GM18519 (cell line): ENCODE results near the gene RAB36.

Experiments
- ATAC-seq: cut with Tn5 transposase; IDR thresholded peaks from one replicate; pipeline ENCODE4 v1.9.1; 2021; ENCODE audit warnings: mild to moderate bottlenecking, moderate library complexity; ENCODE audit not compliant: unreplicated experiment, low FRiP score

Gene RAB36, protein sequence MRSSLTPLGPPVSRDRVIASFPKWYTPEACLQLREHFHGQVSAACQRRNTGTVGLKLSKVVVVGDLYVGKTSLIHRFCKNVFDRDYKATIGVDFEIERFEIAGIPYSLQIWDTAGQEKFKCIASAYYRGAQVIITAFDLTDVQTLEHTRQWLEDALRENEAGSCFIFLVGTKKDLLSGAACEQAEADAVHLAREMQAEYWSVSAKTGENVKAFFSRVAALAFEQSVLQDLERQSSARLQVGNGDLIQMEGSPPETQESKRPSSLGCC

DNA sequence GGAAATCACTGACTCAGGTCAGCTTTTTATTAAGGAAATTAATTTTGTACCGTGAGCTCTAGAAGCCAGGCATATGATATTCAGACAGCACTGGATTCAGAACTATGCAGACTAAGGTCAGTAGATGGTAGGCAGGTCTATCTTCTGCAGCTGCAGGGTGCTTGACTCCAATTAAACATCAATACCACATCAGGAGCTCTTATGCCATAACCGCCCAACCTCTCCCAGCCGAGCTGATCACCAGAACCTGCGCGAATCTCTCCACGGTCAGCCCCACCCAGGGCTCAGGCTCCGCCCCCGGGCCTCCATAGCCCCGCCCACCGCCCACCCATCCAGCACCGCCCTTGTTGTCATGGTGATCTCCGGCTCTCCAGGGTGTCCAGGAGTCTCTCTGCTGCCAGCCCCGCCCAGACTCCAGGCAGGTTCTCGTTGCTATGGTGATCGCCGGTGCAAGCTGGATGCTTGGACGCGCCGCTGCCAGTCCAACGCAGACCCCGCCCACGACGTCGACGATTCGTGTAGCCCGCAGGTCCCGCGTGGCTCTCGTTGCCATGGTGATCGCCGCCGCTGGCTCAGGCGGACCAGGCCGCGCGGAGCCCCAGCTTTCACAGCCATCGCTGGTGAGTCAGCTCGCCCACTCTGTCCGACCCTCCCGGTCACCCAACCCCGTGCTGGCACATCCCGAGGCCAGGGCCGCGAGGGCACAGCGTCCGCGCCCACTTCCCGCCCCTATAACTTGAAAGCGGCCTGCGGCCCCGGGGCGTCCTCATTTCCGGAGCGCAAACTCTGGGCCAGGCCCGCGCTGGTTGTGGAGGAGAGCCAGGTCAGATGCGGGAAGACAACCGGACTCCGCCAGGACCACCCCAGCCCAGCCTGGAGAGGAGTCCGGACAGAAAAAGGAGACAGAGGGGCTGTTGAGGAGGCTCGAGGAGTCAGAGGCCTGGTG lies at the start of gene RAB36:
Gene RAB36, plus strand, starts transcription at position 546 of the 946 bp plus-strand sequence. CDS start 1,140 bp downstream, outside the sequence.
- ATAC-seq = no peak

DNA sequence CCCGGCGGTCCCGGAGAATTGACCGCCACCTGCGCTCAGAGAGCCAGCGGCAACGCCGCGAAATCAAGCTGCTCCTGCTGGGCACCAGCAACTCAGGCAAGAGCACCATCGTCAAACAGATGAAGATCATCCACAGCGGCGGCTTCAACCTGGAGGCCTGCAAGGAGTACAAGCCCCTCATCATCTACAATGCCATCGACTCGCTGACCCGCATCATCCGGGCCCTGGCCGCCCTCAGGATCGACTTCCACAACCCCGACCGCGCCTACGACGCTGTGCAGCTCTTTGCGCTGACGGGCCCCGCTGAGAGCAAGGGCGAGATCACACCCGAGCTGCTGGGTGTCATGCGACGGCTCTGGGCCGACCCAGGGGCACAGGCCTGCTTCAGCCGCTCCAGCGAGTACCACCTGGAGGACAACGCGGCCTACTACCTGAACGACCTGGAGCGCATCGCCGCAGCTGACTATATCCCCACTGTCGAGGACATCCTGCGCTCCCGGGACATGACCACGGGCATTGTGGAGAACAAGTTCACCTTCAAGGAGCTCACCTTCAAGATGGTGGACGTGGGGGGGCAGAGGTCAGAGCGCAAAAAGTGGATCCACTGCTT lies 49.4 kb upstream of the RAB36 start:
- ATAC-seq = no peak

DNA sequence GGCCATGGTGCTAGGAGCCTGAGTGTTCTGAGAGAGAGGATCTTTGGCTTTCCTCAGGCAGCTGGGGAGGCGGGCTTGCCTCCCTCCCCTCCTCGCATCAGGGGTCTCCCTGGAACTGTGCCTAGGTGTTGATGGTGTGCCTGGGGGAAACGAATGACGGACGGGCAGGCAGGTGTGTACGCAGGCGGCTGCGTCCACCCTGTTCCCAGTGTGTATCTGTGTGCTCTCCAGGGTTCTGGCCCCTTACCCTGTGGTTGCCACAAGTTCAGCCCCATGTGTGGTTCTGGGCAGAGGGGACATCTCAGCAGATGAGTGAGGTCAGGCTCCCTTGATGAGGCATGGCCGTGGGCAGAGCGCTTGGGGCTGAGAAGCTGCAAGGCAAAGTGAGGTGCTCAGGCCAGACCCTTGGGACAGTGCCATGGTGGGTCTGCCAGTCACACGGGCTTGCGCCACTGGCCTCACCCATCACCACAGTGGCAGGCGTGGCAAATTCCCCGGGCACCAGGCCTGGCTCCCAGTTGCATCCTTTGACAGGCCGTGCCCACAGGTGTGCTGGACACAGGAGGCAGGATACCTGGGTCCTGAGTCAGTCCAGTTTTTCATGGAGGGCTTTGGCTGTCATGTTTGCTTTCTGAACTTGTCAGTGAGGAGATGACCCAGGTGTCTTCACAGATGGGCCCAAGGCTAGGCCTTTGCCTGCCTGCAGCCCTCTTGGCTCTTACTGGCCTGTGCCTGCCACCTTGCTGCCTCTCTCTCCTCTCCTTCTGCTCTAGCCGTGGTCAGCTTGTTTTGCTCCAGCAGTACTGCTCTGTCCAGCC lies 47.7 kb upstream of the RAB36 start:
- ATAC-seq = no peak

DNA sequence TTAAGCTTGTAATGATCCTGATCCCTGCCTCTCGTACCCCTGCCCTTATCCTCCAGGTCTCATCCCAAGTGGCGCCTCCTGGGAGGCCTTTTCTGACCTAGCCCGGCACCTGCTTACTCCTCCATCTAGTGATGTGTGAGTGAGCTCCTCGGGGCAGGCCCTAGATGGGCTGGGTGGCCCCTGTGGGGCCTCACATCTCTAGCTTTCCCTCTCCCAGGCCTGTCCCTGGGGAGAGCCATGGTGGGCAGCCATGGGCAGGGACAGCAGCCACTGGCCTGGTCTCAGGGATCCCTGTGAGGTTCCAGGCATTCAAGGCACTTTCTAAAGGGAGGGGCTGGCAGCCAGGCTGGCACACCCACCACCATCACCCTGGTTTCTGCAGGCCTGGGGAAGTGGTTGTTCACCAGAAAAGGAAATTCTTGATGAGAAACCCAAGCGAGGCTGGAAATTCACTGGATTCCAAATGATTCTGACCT lies 47.0 kb upstream of the RAB36 start:
- ATAC-seq = no peak

DNA sequence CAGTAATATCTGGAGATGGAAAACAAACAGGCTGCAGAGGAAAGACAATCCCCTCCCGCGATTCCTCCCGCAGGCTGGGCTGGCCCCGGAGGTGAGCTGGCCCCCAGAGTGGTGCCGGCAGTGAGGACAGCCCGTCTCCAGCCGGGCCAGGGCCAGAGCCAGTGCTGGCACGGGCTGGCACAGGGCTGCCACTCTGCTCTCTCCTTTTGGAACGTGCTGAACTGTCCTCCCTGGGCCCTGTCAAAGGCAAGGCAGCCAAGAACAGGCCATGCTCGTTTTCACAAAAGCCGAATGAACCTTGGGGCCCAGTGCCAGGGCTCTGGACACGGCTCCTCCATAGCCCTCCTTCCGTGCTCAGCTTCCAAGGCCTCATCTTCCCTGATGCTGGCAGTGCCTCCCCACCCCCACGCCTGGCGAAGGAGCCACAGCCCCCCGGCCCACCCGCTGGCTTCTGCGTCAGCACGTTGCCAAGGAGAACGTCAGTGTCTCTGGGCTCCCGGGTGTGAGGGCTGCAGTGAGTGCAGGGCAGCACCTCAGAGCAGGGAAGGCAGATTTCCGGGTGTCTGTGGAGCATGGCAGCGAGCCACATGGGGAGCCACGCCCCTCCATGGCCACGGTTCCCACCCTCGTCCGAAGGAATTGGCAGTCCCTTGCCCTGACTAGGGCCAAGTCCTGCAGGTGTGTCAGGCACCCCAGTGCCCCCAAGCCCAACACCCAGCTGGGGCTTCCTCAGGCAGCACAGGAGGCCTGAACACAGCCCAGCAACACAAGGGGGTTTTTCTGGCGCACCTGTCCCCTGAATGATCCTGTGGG lies 46.4 kb upstream of the RAB36 start:
- no peak for ATAC-seq

DNA sequence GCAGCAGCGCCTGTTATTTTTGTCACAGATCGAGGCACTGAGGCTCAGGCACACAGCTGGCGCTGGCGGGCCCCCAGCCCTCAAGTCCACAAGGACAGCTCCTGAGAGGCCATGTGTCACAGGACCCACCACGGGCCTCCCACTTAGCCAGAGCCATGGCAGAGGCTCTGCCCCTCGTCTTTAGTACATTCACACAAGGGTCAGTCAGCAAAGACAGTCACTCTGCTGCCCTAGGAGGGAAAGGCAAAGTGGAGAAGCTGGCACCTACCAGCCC lies 45.8 kb upstream of the RAB36 start:
- ATAC-seq = no peak

DNA sequence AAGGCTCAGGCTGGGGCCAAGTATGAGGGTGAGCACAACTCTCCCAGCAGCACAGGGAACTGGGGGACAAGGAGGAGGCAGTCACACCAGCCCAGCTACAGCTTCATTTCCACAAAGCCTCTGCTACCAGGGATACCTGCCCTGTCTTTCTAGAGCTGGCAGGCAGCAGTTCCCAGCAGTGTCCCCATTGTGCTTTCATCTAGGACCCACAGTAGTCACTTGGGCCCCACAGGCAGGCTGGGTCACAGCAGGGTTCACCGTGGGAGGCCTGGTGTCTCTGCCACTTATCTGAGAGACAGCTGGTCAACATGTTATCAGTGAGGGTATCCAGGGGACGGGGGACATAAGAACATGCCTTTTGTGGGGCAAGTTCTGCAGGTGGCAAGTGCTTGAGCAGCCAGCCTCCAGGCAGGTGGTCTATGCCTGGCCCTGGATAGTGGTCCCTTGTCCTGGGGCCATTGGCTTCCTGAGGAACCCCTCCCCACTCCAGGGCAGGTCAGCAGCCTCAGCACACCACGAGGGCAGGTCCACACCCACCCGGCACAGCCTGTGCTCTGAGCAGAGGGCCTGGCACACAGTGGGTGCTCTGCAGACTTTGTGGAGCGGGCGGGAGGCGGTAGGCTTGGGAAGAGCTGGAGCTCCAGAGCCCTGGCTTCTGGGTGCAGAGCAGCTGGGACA lies 45.0 kb upstream of the RAB36 start:
- ATAC-seq = no peak

DNA sequence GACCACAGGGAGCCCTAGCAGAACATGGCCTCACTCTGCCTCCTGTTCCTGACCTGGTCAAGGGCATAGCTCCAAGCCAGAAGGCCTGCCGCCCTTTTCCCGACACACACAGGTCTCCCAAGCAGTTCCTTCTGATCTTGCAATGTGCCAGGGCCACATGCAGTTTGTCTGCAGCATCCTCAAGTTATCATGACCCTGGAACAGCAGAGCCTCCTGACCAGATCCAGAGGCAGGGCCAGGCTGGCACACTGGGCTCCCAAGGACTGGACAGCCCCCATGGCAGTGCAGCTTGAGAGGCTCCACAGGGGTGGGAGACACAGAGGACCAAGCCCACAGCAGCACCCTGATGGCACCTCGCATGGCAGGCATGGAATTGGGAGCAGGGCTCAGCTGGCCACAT lies 43.8 kb upstream of the RAB36 start:
- ATAC-seq = no peak

DNA sequence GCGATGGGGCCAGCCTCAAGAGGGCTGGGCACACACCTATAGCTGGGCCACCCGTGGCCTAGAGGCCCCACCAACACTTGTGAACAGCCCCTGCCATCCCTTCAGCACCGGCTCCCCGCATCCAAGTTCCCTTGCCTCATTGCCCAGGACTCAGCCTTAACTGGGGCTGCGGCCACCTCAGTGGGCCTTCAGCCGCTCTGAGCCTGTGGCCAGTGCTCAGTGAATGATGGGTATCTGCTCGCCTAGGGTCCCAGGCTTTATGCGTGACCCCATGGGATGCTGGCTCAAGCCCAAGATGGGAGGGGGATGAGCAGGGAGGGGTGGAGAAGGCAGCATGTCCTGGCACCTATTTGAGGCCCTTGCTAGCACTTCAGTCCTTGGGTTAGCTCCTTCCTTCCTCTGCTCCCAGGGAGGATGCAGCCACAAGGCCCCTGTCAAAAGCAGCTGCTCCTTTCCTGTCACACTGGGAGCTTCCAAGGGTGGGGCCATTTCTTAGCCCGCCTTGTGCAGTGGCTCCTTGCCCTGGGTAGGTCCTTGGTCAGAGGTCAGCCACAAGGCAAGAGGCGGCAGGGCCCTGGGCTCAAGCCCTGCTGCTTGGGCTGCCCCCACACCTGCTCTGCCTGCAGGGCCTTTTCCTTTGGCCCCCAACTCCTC lies 43.1 kb upstream of the RAB36 start:
- ATAC-seq = no peak

DNA sequence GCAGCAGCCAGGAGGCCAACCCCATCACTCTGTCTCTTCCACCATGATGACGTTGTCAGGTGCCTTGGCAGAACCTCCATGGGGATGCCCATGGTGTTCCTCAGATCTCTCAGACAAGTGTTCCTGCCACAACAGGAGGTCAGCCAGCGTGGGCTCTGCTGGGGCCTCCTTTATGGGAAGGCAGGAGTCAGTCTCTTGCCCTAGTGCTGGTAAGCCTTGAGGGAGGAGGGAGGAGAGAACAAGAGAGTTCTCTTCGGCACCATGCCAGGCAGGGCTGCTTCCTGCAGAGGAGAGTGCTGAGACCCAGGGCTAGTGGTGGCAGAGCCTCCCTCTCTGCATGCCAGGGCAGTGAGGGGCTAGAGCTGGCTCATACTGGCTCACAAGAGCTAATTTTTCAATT lies 42.5 kb upstream of the RAB36 start:
- ATAC-seq = no peak

DNA sequence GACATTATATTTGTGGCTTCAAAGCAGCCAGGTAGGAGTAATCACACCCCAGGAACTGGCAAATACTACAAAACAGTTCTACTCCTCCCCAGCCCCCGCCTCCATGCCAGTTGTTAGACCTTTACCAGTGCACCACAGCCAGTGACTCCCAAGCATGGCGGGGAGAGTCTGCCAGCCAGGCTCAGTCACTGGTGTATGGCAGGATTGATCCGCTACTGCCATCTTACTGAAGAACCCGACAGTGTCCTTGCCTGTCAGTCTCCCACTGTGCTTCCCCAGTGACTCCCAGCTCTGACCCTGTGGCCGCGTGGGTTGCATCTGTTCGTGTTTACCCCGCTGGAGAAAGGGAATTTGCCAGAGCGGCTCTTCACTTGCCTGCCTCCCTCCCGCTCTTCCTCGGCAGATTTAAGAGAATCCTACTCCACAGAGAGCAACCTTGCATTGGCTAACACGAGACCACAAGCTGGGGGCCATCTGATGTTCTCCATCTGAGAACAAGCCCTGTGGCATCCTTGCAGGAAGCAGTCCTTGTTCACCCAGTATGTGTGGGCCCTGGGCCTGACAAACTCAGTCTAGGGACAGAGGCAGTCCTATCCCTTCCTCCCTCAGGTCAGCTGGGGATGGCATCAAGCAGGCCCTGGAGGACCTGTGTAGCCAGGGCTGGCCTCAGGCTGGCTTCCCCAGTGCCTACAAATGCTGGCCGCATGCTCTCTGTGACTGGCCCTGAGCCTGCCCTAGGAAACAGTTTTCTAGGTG lies 41.9 kb upstream of the RAB36 start:
- ATAC-seq = no peak

DNA sequence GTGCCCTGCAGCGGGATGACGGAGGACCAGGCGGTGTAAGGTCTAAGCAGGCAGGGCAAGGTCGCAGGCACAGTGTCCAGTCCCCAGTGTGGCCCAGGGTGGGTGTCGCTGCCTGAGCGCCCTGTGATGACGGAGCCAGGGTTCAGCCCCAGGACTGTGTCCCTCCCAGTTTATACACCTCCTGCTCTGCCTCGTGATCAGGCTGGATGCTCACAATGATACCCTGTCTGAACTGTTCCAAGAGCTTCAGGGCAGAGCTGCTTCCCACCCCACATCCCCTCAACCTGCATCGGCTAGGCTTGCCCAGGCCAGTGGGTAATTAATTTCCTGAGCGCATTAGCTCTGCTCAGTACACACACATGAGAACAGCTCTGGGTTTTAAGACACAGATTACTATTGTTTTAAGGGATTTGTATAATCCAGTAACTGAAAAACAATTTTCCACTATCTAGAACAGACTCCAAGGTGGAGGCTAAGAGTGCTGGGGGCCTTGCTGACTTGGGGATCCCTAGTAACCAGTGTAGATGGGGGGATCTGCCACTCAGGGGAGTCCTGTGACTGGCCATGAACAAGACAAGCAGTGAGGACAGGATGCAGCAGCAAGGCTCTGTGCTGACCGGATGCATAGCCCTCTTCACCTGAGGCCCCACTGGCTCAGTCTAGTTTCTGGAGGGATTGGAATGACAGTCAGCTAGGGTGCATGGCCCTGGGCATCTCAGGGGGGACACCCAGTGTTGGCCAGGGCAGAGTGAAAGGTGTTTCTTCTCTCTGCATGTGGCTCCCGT lies 40.9 kb upstream of the RAB36 start:
- ATAC-seq = no peak

DNA sequence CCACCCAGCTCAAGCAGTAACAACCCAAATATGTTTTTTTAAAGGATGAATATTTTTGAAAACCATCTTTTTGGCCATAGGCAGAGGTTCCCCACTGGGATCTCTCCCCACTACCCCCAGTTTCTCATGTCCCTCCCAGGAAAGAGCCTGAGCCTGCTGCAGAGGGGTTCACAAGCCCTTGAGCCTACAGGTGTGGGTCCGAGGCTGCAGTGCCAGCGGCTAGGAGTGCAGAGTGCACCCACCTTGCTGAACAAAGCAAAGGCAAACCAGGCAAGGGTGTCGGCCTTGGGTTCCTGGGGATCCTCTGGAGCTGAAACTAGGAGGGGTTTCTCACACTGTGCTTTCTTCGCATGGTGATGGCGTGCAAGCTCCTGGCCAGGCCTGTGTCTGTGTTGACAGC lies 40.0 kb upstream of the RAB36 start:
- no peak for ATAC-seq

DNA sequence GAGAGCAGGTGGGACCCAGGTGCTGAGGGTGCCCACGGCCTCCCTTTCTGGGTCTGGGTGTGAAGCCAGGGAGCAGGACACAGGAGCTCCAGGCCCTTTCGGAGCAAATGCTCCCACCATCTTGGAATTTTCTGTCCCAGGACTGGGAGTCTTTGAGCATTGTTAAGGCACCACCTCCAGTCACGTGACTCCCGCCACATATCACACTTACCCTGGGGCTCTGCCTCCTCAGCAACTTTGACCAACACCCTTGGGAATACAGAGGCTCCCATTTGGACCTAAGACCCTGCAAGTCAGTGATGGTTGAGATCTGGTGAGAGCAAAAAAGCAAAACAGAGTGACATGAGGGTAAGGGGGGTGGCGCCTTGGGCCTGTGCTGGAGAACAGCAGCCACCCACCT lies 39.4 kb upstream of the RAB36 start:
- no peak for ATAC-seq

DNA sequence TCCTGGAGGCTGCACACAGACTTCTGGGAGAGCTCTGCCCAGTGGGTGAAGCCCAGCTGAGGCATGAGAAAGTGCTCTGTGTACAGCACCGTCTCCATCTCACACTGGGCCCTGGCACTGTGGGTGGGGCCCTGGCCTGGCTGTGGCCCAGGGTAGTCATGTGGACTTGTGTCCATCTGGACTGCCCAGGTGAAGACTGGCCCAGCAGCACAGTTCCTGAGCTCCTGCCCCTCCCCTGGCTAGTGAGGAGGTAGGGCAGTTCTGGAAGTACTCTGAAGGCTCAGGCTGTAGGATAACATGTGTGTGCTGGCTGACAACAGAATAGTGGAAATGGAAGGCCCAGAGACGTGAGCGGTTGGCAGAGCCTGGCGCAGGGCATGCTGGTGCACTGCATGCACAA lies 38.9 kb upstream of the RAB36 start:
- ATAC-seq = no peak

DNA sequence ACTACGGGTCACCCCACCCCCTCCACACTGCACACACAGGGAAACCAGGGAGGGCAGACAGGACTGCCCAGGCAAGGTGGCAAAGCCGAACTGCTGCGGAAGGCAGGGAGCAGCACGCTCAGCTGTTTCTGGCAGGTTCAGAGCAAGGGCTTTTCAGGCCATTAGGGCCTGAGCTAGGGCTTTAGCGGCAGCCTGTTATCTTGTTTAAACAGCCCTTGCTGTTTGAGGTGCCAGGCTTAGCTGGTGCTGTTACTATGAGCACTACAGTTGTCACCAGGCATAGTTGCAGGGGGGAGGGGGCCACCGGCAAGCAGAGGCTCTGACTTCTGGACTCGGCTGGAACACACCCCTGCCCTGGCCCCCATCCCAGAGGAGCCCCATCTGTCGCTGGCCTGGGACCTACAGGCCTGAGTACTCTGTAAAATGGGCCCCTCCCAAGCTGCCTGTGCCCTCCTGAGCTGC lies 38.3 kb upstream of the RAB36 start:
- ATAC-seq = no peak
